Transverse colon (tissue), 4 donors: ENCODE measurements around the gene TAPBPL. TPM values are rescaled to one million over a fixed set of nuclear protein-coding genes. Genes with fewer than 3 reads are reported as not detected.

Experiments used
- DNase-seq: peaks from one replicate; pipeline ENCODE4 v3.0.0-alpha.2; 2019
- H3K27ac ChIP-seq, 4 donors: fragments of 200-600 bp; sonication (generic); 2 replicates each; pipeline ENCODE4 v1.5.1; 2016 to 2018; ENCODE audit warnings: inconsistent platforms in 4 of 4
- H3K27me3 ChIP-seq: fragments of 200-600 bp; sonication (generic); 2 replicates; pipeline ENCODE4 v1.5.1; 2017; ENCODE audit warnings: inconsistent platforms
- H3K36me3 ChIP-seq, 4 donors: fragments of 200-600 bp; sonication (generic); 2 replicates each; pipeline ENCODE4 v1.5.1; 2017 to 2019; ENCODE audit warnings: inconsistent platforms in 4 of 4
- H3K4me1 ChIP-seq, 4 donors: fragments of 200-600 bp; sonication (generic); 2 replicates each; pipeline ENCODE4 v1.5.1; 2017 to 2020; ENCODE audit warnings: inconsistent platforms in 4 of 4
- H3K4me3 ChIP-seq, 4 donors: fragments of 200-600 bp; sonication (generic); 1 replicate in 1 of 4; 2 replicates in 3 of 4; pipeline versions ENCODE4 v1.5.1 to v1.6.1; 2017 to 2019; ENCODE audit warnings: inconsistent platforms in 4 of 4
- H3K9me3 ChIP-seq, 2 donors: fragments of 200-600 bp; sonication (generic); 2 replicates each; pipeline ENCODE4 v1.5.1; 2017 to 2019; ENCODE audit warnings: inconsistent platforms in 2 of 2
- EP300 ChIP-seq: sonication (generic); formaldehyde crosslinking; IDR thresholded peaks from one replicate; pipeline ENCODE4 v1.6.1; 2017; ENCODE audit warnings: antibody characterized with exemption, low read depth
- POLR2A ChIP-seq: fragments of 450-650 bp; IDR thresholded peaks from one replicate; pipeline ENCODE4 v1.6.1; 2016; ENCODE audit warnings: antibody characterized with exemption, mild to moderate bottlenecking, moderate library complexity
- POLR2AphosphoS5 ChIP-seq, 3 donors: sonication (generic); formaldehyde crosslinking; IDR thresholded peaks; one replicate each; pipeline ENCODE4 v1.6.1; 2016; ENCODE audit warnings: antibody characterized with exemption in 3 of 3
- WGBS, 2 donors: methylation state at CpG; one replicate each; pipeline ENCODE4 v1.1.5; 2018; ENCODE audit warnings: low coverage in 1 of 2; 5-methylcytosine and 5-hydroxymethylcytosine counted together
- in situ Hi-C, 4 donors: fragments of 200-750 bp; cut with MboI; loops; one replicate each; pipeline versions ENCODE4 v1.15.0 to v1.15.1; 2017; ENCODE audit warnings: low sequenced_read_pairs in 3 of 4, low pct_ligation_motif_present in 1 of 4, low pct_unique_long_range_greater_than_20kb in 1 of 4
- intact Hi-C: fragments of 100-400 bp; cut with DNase I; formaldehyde crosslinking; loops from one replicate; pipeline ENCODE4 v1.15.1; 2023; ENCODE audit warnings: low total_unique reads
- total RNA-seq, 4 donors: library from RNA; depleted of rRNA; stranded (reverse); fragments of >200 nt; gene quantifications; one replicate each; pipeline ENCODE4 v1.1.0, GENCODE V29; 2016
- TF ChIP-seq, protein P1 (sequence below), 5 experiments: fragments of 200-600 bp in 3 of 5; fragments of 450-650 bp in 2 of 5; sonication (generic) in 3 of 5; IDR thresholded peaks; 1 replicate in 2 of 5; 2 replicates in 3 of 5; pipeline ENCODE4 v1.5.1; 2016 to 2017; ENCODE audit warnings: antibody characterized with exemption in 5 of 5, inconsistent platforms in 3 of 5, mild to moderate bottlenecking in 2 of 5, moderate library complexity in 1 of 5

Gene TAPBPL
- total RNA-seq, 4 donors from 2014 or later: 47.6 to 99.1 (median 79.3) TPM

DNA sequence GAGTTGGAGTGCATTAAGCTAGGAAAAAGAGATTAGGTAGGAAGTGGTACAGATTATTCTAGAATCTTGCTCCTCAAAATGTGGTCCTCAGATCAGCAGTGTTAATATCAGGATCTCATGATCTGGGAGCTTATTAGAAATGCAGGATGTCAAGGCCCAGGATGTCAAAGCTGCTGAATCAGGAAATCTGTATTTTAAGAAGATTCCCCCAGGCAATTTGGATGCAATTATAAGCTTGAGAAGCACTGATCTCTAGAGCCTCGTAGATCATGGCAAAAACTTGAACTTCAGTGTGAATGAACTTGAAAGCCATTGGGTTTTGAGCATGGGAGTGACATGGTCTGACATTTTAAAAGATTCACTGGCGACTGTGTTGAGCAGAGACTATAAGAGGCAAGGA, 48.6 kb downstream of the TAPBPL start:
- 92 to 100% methylated on average over 1 to 2 of the region's 2 CpGs for WGBS, 2 donors
- peaks cover 0 to 5% (median 0%) of the 10 kb centered on the region in 4 donors for H3K36me3 ChIP-seq
- in situ Hi-C loops (no loop called here), intact Hi-C loops (no loop called here)
- no peaks in the 10 kb centered on the region for H3K9me3 ChIP-seq
- H3K27me3 ChIP-seq: no peaks in the 10 kb centered on the region
- H3K4me3 ChIP-seq: no peak overlapping the region
- TF ChIP-seq POLR2A (no peak), POLR2AphosphoS5 (IDR thresholded peaks at IDR 0.05) (no peak), EP300 (no peak)
- TF ChIP-seq, protein P1, sequence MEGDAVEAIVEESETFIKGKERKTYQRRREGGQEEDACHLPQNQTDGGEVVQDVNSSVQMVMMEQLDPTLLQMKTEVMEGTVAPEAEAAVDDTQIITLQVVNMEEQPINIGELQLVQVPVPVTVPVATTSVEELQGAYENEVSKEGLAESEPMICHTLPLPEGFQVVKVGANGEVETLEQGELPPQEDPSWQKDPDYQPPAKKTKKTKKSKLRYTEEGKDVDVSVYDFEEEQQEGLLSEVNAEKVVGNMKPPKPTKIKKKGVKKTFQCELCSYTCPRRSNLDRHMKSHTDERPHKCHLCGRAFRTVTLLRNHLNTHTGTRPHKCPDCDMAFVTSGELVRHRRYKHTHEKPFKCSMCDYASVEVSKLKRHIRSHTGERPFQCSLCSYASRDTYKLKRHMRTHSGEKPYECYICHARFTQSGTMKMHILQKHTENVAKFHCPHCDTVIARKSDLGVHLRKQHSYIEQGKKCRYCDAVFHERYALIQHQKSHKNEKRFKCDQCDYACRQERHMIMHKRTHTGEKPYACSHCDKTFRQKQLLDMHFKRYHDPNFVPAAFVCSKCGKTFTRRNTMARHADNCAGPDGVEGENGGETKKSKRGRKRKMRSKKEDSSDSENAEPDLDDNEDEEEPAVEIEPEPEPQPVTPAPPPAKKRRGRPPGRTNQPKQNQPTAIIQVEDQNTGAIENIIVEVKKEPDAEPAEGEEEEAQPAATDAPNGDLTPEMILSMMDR (IDR thresholded peaks at IDR 0.05): no peak
- H3K27ac ChIP-seq: no peak overlapping the region
- DNase-seq: no peak
- peaks cover 0 to 3% (median 2%) of the 10 kb centered on the region in 4 donors for H3K4me1 ChIP-seq

DNA sequence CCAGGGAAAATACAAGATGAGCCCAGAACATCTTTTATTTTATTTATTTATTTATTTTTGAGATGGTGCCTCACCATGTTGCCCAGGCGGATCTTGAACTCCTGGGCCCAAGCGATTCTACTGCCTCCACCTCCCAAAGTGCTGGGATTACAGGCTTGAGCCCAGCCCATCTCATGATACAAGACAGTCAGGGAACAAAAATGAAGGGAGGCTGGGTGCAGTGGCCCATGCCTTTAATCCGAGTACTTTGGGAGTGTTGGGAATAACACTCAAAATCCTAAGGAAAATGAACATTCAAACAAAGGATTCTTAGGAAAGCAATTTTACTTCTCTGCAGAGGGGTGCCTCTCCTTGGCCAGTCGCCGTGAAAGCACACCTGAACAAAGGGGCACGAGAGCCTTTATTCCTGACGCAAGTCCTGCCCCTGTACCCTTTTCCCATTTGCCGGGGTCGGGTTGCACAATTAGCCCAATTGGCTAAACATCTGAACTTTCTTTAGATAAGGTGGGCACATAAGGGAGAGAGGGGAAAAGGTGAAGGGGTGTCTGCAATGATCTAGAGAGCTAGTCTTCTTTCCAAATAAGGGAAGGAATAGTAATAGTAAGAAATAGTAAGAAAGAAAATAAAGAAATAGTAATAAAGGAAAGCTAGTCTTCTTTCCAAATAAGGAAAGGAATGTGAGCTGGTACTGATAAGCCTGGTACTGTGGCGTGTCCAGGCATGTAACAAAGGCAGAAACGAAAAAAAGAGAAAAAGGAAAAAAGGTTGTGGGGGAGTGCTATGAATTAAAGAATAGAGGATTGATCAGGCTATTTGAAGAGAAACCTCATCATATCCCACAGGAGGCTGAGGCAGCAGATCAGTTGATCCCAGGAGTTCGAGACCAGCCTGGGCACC, 55.5 kb downstream of the TAPBPL start:
- TF ChIP-seq POLR2AphosphoS5 (IDR thresholded peaks at IDR 0.05): no peak
- no peak for TF ChIP-seq POLR2A
- TF ChIP-seq, protein P1 (IDR thresholded peaks at IDR 0.05): no peak
- TF ChIP-seq EP300: no peak
- Histone ChIP-seq H3K27ac (no peak overlapping the region), H3K9me3 (no peaks in the 10 kb centered on the region), H3K4me1 (no peaks in the 10 kb centered on the region), H3K27me3 (no peaks in the 10 kb centered on the region), H3K36me3 (peaks cover 0 to 9% (median 3%) of the 10 kb centered on the region in 4 donors), H3K4me3 (no peak overlapping the region)
- in situ Hi-C loops (no loop called here), intact Hi-C loops (no loop called here)
- WGBS, 2 donors: 90 to 93% methylated on average over 10 to 12 of the region's 12 CpGs
- DNase-seq: no peak

DNA sequence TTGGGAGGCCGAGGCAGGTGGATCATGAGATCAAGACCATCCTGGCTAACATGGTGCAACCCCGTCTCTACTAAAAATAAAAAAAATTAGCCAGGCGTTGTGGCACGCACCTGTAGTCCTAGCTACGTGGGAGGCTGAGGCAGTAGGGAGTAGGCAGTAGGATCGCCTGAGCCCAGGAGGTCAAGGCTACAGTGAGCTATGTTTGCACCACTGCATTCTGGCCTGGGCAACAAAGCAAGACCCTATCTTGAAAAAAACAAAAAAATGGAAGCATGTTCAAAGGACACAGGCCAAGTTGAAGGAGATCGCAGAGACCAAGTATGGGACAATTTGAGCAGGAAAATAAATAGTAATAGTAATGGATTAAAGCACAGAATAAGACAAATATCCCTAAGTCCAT, 56.2 kb downstream of the TAPBPL start:
- Histone ChIP-seq H3K36me3 (peaks cover 0 to 15% (median 6%) of the 10 kb centered on the region in 4 donors), H3K4me1 (no peaks in the 10 kb centered on the region), H3K4me3 (no peak overlapping the region), H3K27ac (no peak overlapping the region), H3K27me3 (no peaks in the 10 kb centered on the region), H3K9me3 (no peaks in the 10 kb centered on the region)
- no peak for TF ChIP-seq POLR2A
- TF ChIP-seq EP300: no peak
- TF ChIP-seq, protein P1 (IDR thresholded peaks at IDR 0.05): no peak
- TF ChIP-seq POLR2AphosphoS5 (IDR thresholded peaks at IDR 0.05): no peak
- intact Hi-C loops: no loop called here
- DNase-seq: no peak
- in situ Hi-C loops: no loop called here
- WGBS, 2 donors: 50 to 82% methylated on average over 2 to 7 of the region's 7 CpGs

Other genes with a start within 250 kb of the TAPBPL start
- 100 to 1,000 TPM; 142 to 373 (median 198) TPM for gene PLEKHG6, start 141.4 kb upstream of the TAPBPL start, total RNA-seq
- gene TNFRSF1A, start 110.0 kb upstream of the TAPBPL start, total RNA-seq: 100 to 1,000 TPM; 229 to 317 (median 258) TPM
- 100 to 1,000 TPM; 151 to 757 (median 502) TPM for gene SCNN1A, start 76.5 kb upstream of the TAPBPL start, total RNA-seq
- 100 to 1,000 TPM; 148 to 367 (median 208) TPM for gene LTBR, start 67.9 kb upstream of the TAPBPL start, total RNA-seq
- 10 to 100 TPM in 1 of 4 donors, 1 to 10 TPM in 2, not detected in 1; 1.1 to 16.8 (median 2.3) TPM for gene CD27, start 7.1 kb upstream of the TAPBPL start, total RNA-seq
- 10 to 100 TPM in 3 of 4 donors, 1 to 10 TPM in 1; 2.6 to 23.1 (median 17.7) TPM for gene VAMP1, start 18.6 kb downstream of the TAPBPL start, total RNA-seq
- 10 to 100 TPM in 3 of 4 donors, 1 to 10 TPM in 1; 2.6 to 49.7 (median 40.9) TPM for gene MRPL51, start 41.2 kb downstream of the TAPBPL start, total RNA-seq
- 10 to 100 TPM; 18.3 to 20.2 (median 19.2) TPM for gene NCAPD2, start 42.1 kb downstream of the TAPBPL start, total RNA-seq
- 1,000 to 10,000 TPM; 1,806 to 2,946 (median 2,333) TPM for gene GAPDH, start 82.5 kb downstream of the TAPBPL start, total RNA-seq
- gene IFFO1, start 104.0 kb downstream of the TAPBPL start, total RNA-seq: 10 to 100 TPM in 1 of 4 donors, 1 to 10 TPM in 3; 6.1 to 54.2 (median 8.0) TPM
- 100 to 1,000 TPM in 1 of 4 donors, 10 to 100 TPM in 3; 12.8 to 167 (median 30.5) TPM for gene NOP2, start 116.2 kb downstream of the TAPBPL start, total RNA-seq
- gene CHD4, start 155.3 kb downstream of the TAPBPL start, total RNA-seq: 100 to 1,000 TPM; 142 to 165 (median 154) TPM
- gene LPAR5, start 183.9 kb downstream of the TAPBPL start, total RNA-seq: 10 to 100 TPM; 27.9 to 50.1 (median 30.2) TPM
- 1 to 10 TPM in 3 of 4 donors, not detected in 1; 2.2 to 2.9 (median 2.7) TPM for gene ACRBP, start 195.4 kb downstream of the TAPBPL start, total RNA-seq
- gene ING4, start 211.1 kb downstream of the TAPBPL start, total RNA-seq: 100 to 1,000 TPM in 1 of 4 donors, 10 to 100 TPM in 3; 41.8 to 165 (median 56.6) TPM
- 10 to 100 TPM; 34.8 to 49.4 (median 42.8) TPM for gene ZNF384, start 237.3 kb downstream of the TAPBPL start, total RNA-seq
- gene PIANP, start 248.8 kb downstream of the TAPBPL start, total RNA-seq: under 1 TPM in 1 of 4 donors, not detected in 3; 0.64 TPM